Esophagus mucosa (tissue), 1 donor: Measurements from ENCODE around the gene TRIM49D2. TPM values are rescaled to one million over a fixed set of nuclear protein-coding genes. Genes with fewer than 3 reads are reported as not detected.
"Not testable (repeated sequence)": the region's sequence is repeated elsewhere in the genome, so short reads cannot be mapped to it uniquely, and the experiment has no call there.

ENCODE experiments used
- ATAC-seq: fragments of 200-7000 bp; cut with Tn5 transposase; one replicate; pipeline ENCODE4 v1.9.1; 2020
- total RNA-seq: library from RNA; stranded (reverse); gene quantifications from one replicate; pipeline ENCODE4 v1.2.4, GENCODE V29; 2023
- donor health status: DM: yes; HTN: yes; CAD: no.

The TRIM49D2 gene
- total RNA-seq = not detected

GRCh38 chr11:89923764-89924163 is at the start of gene TRIM49D2:
TSS of gene TRIM49D2 (plus strand) at chr11:89924064. CDS start at chr11:89926762, 2,698 bp downstream.
- not testable (repeated sequence) for ATAC-seq

GRCh38 chr11:89877511-89877910 is 46.4 kb upstream of the TRIM49D2 start:
- ATAC-seq = not testable (repeated sequence)

GRCh38 chr11:89893245-89893644 is 30.6 kb upstream of the TRIM49D2 start:
- not testable (repeated sequence) for ATAC-seq

- ATAC-seq = not testable (repeated sequence)
Measured at GRCh38 chr11:89900809-89901208, 23.1 kb upstream of the TRIM49D2 start.

- no peak for ATAC-seq
Measured at GRCh38 chr11:89922195-89922660, 1.6 kb upstream of the TRIM49D2 start, which contains the start of gene TRIM49D1. TSS of gene TRIM49D1 (minus strand) at chr11:89922245. CDS start at chr11:89917710, 4,535 bp downstream.

- ATAC-seq = not testable (repeated sequence)
Measured at GRCh38 chr11:89960833-89961232, 37.0 kb downstream of the TRIM49D2 start.

GRCh38 chr11:89965737-89966136 is 41.9 kb downstream of the TRIM49D2 start, which contains the start of gene TRIM64:
TSS of gene TRIM64 (plus strand) at chr11:89966037. CDS start at chr11:89968504, 2,467 bp downstream.
- not testable (repeated sequence) for ATAC-seq

Other genes starting within 250 kb of the TRIM49D2 start
- gene TRIM77, start 213.8 kb upstream of the TRIM49D2 start, total RNA-seq = not detected
- gene TRIM49, start 115.5 kb upstream of the TRIM49D2 start, total RNA-seq = not detected
- gene TRIM64B, start 45.6 kb upstream of the TRIM49D2 start, total RNA-seq = not detected
- not detected for gene TRIM49D1, start 1.8 kb upstream of the TRIM49D2 start, total RNA-seq
- not detected for gene TRIM64, start 42.0 kb downstream of the TRIM49D2 start, total RNA-seq
- gene TRIM49C, start 107.0 kb downstream of the TRIM49D2 start, total RNA-seq = not detected
- not detected for gene UBTFL1, start 161.9 kb downstream of the TRIM49D2 start, total RNA-seq
- gene NAALAD2, start 210.6 kb downstream of the TRIM49D2 start, total RNA-seq = 0.16 TPM